ENCODE measurements around the gene LIPH.

DNA sequence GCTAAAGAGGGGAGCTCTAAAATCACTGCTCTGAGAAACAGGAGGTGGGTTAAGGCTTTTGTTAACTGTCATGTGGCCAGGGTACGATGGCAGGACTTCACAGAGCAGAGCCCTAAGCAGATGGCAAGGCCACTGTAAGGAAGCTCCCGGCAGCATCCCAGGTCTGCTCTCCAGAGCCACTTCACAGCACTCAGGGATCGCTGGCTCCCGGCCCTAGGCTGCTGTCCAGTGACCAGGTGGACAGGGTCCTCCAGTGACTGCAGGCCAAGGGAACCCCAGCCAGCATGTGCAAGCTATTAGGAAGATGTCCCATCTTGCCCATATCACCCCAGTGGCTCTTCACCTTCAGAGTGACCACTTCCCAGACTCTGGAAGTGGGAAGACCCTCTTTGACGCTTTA lies 63.9 kb downstream of the LIPH start:
- TF ChIP-seq, protein P1, sequence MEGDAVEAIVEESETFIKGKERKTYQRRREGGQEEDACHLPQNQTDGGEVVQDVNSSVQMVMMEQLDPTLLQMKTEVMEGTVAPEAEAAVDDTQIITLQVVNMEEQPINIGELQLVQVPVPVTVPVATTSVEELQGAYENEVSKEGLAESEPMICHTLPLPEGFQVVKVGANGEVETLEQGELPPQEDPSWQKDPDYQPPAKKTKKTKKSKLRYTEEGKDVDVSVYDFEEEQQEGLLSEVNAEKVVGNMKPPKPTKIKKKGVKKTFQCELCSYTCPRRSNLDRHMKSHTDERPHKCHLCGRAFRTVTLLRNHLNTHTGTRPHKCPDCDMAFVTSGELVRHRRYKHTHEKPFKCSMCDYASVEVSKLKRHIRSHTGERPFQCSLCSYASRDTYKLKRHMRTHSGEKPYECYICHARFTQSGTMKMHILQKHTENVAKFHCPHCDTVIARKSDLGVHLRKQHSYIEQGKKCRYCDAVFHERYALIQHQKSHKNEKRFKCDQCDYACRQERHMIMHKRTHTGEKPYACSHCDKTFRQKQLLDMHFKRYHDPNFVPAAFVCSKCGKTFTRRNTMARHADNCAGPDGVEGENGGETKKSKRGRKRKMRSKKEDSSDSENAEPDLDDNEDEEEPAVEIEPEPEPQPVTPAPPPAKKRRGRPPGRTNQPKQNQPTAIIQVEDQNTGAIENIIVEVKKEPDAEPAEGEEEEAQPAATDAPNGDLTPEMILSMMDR (IDR thresholded peaks at IDR 0.05; ENCODE audit: borderline replicate concordance, extremely low read depth, low read length, poor library complexity, severe bottlenecking): no peak
- TF ChIP-seq EZH2 (IDR thresholded peaks at IDR 0.05; ENCODE audit: borderline replicate concordance, low read depth, low read length, severe bottlenecking): no peak
